Measurements from ENCODE around the gene CBLC. TPM values are rescaled to one million over a fixed set of nuclear protein-coding genes. Genes with fewer than 3 reads are reported as not detected.

Gene CBLC
- total and polyA plus RNA-seq, 2 experiments from 2014 or later: 26.2 to 39.7 TPM

GRCh38 chr19:44839276-44839675 is 61.6 kb downstream of the CBLC start:
- Histone ChIP-seq H3K4me3 (no peak overlapping the region), H3K79me2 (no peaks in the 10 kb centered on the region), H4K20me1 (ENCODE audit: insufficient read depth, poor library complexity, severe bottlenecking) (no peaks in the 10 kb centered on the region), H3K36me3 (replicated peaks; ENCODE audit: insufficient read depth, low read depth) (no peaks in the 10 kb centered on the region), H3K9me2 (replicated peaks; ENCODE audit: insufficient read depth) (no peaks in the 10 kb centered on the region), H2AFZ (no peak overlapping the region), H3K4me2 (no peak overlapping the region), H3K9me3 (ENCODE audit: low read depth) (no peaks in the 10 kb centered on the region), H3K4me1 (ENCODE audit: insufficient read depth) (no peaks in the 10 kb centered on the region), H3K27ac (no peak overlapping the region), H3K27me3 (no peaks in the 10 kb centered on the region)
- 80% methylated on average over 2 of the region's 2 CpGs for WGBS (ENCODE audit: low lambda C conversion rate, missing lambda C conversion rate)
- no peak for TF ChIP-seq EZH2 (IDR thresholded peaks at IDR 0.05; ENCODE audit: borderline replicate concordance)
- TF ChIP-seq, protein P1, sequence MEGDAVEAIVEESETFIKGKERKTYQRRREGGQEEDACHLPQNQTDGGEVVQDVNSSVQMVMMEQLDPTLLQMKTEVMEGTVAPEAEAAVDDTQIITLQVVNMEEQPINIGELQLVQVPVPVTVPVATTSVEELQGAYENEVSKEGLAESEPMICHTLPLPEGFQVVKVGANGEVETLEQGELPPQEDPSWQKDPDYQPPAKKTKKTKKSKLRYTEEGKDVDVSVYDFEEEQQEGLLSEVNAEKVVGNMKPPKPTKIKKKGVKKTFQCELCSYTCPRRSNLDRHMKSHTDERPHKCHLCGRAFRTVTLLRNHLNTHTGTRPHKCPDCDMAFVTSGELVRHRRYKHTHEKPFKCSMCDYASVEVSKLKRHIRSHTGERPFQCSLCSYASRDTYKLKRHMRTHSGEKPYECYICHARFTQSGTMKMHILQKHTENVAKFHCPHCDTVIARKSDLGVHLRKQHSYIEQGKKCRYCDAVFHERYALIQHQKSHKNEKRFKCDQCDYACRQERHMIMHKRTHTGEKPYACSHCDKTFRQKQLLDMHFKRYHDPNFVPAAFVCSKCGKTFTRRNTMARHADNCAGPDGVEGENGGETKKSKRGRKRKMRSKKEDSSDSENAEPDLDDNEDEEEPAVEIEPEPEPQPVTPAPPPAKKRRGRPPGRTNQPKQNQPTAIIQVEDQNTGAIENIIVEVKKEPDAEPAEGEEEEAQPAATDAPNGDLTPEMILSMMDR (IDR thresholded peaks at IDR 0.05; ENCODE audit: poor library complexity): no peak
- no peak for TF ChIP-seq EZH2phosphoT487 (IDR thresholded peaks at IDR 0.05; ENCODE audit: low read depth, severe bottlenecking, unreplicated experiment)
- no peak for DNase-seq (ENCODE audit: low spot score)

- Histone ChIP-seq H3K27ac (no peak overlapping the region), H2AFZ (no peak overlapping the region), H4K20me1 (ENCODE audit: insufficient read depth, poor library complexity, severe bottlenecking) (no peaks in the 10 kb centered on the region), H3K9me3 (ENCODE audit: low read depth) (no peaks in the 10 kb centered on the region), H3K4me2 (no peak overlapping the region), H3K4me3 (no peak overlapping the region), H3K79me2 (no peaks in the 10 kb centered on the region), H3K9me2 (replicated peaks; ENCODE audit: insufficient read depth) (no peaks in the 10 kb centered on the region), H3K36me3 (replicated peaks; ENCODE audit: insufficient read depth, low read depth) (no peaks in the 10 kb centered on the region), H3K4me1 (ENCODE audit: insufficient read depth) (no peaks in the 10 kb centered on the region), H3K27me3 (no peaks in the 10 kb centered on the region)
- TF ChIP-seq EZH2phosphoT487 (IDR thresholded peaks at IDR 0.05; ENCODE audit: low read depth, severe bottlenecking, unreplicated experiment) (no peak), EZH2 (IDR thresholded peaks at IDR 0.05; ENCODE audit: borderline replicate concordance) (no peak)
- DNase-seq (ENCODE audit: low spot score): no peak
- WGBS (ENCODE audit: low lambda C conversion rate, missing lambda C conversion rate): 93% methylated on average over 7 of the region's 7 CpGs
Observed at GRCh38 chr19:44840811-44841210, 63.1 kb downstream of the CBLC start.

- Histone ChIP-seq H3K9me2 (replicated peaks; ENCODE audit: insufficient read depth) (no peaks in the 10 kb centered on the region), H2AFZ (no peak overlapping the region), H3K79me2 (peaks cover under 1% of the 10 kb centered on the region), H3K27me3 (no peaks in the 10 kb centered on the region), H3K4me1 (ENCODE audit: insufficient read depth) (no peaks in the 10 kb centered on the region), H3K9me3 (ENCODE audit: low read depth) (no peaks in the 10 kb centered on the region), H3K4me2 (no peak overlapping the region), H3K36me3 (replicated peaks; ENCODE audit: insufficient read depth, low read depth) (no peaks in the 10 kb centered on the region), H3K4me3 (no peak overlapping the region), H4K20me1 (ENCODE audit: insufficient read depth, poor library complexity, severe bottlenecking) (no peaks in the 10 kb centered on the region), H3K27ac (no peak overlapping the region)
- TF ChIP-seq, protein P1 (IDR thresholded peaks at IDR 0.05; ENCODE audit: poor library complexity): no peak
- TF ChIP-seq EZH2 (IDR thresholded peaks at IDR 0.05; ENCODE audit: borderline replicate concordance) (no peak), EZH2phosphoT487 (IDR thresholded peaks at IDR 0.05; ENCODE audit: low read depth, severe bottlenecking, unreplicated experiment) (no peak)
- 94% methylated on average over 3 of the region's 3 CpGs for WGBS (ENCODE audit: low lambda C conversion rate, missing lambda C conversion rate)
- no peak for DNase-seq (ENCODE audit: low spot score)
Observed at GRCh38 chr19:44841231-44841630, 63.5 kb downstream of the CBLC start.

GRCh38 chr19:44845286-44845611 is 67.6 kb downstream of the CBLC start:
- H3K9me3 ChIP-seq (ENCODE audit: low read depth): no peaks in the 10 kb centered on the region
- H3K4me1 ChIP-seq (ENCODE audit: insufficient read depth): peaks cover 17% of the 10 kb centered on the region
- WGBS (ENCODE audit: low lambda C conversion rate, missing lambda C conversion rate): 17% methylated on average over 12 of the region's 12 CpGs
- peaks cover 22% of the 10 kb centered on the region for H4K20me1 ChIP-seq (ENCODE audit: insufficient read depth, poor library complexity, severe bottlenecking)
- peaks cover 36% of the 10 kb centered on the region for H3K79me2 ChIP-seq
- H3K27ac ChIP-seq: peak overlapping the region; percentile 74
- H3K4me2 ChIP-seq: peak overlapping the region; percentile 80
- DNase-seq (ENCODE audit: low spot score): no peak
- H2AFZ ChIP-seq: peak overlapping the region; percentile 64
- peak overlapping the region; percentile 39 for H3K4me3 ChIP-seq
- no peak for TF ChIP-seq EZH2 (IDR thresholded peaks at IDR 0.05; ENCODE audit: borderline replicate concordance)
- TF ChIP-seq, protein P1 (IDR thresholded peaks at IDR 0.05; ENCODE audit: poor library complexity): no peak
- TF ChIP-seq EZH2phosphoT487 (IDR thresholded peaks at IDR 0.05; ENCODE audit: low read depth, severe bottlenecking, unreplicated experiment): no peak
- H3K36me3 ChIP-seq (replicated peaks; ENCODE audit: insufficient read depth, low read depth): no peaks in the 10 kb centered on the region
- H3K27me3 ChIP-seq: no peaks in the 10 kb centered on the region
- H3K9me2 ChIP-seq (replicated peaks; ENCODE audit: insufficient read depth): no peaks in the 10 kb centered on the region

Data from hepatocyte (in vitro differentiated cells).